Type B pancreatic cell (in vitro differentiated cells): ENCODE data around the gene ZNF789. TPM values are rescaled to one million over a fixed set of nuclear protein-coding genes. Genes with fewer than 3 reads are reported as not detected.

Source experiments
- DNase-seq: peaks from one replicate; pipeline ENCODE4 v3.0.0; 2021; ENCODE audit warnings: mixed read lengths; ENCODE audit not compliant: unreplicated experiment; ENCODE audit errors: extremely low spot score
- H3K27ac Mint-ChIP-seq: 2 replicates; pipeline ENCODE4 v1.8.0; 2021; ENCODE audit warnings: mild to moderate bottlenecking, mixed read lengths
- H3K27me3 Mint-ChIP-seq: 2 replicates; pipeline ENCODE4 v1.8.0; 2021; ENCODE audit warnings: mixed read lengths
- H3K36me3 Mint-ChIP-seq: 2 replicates; pipeline ENCODE4 v1.8.0; 2021; ENCODE audit warnings: mixed read lengths
- H3K4me1 Mint-ChIP-seq: one replicate; pipeline ENCODE4 v1.8.0; 2021; ENCODE audit warnings: mixed read lengths; ENCODE audit not compliant: unreplicated experiment
- H3K4me3 Mint-ChIP-seq: 2 replicates; pipeline ENCODE4 v1.8.0; 2021; ENCODE audit warnings: mild to moderate bottlenecking, mixed read lengths
- H3K9me3 Mint-ChIP-seq: 2 replicates; pipeline ENCODE4 v1.8.0; 2021; ENCODE audit warnings: mixed read lengths
- CTCF ChIP-seq: fragments of 200-600 bp; sonication (generic); conservative IDR thresholded peaks from 2 replicates; pipeline ENCODE4 v1.5.0; 2021; ENCODE audit warnings: antibody characterized with exemption, mild to moderate bottlenecking
- total RNA-seq: library from RNA; stranded (reverse); gene quantifications from 2 replicates; pipeline ENCODE4 v1.2.1, GENCODE V29; 2021; ENCODE audit warnings: low replicate concordance

ZNF789 gene
- total RNA-seq, 1 donor from 2014 or later: 19.0 TPM

- no peaks in the 10 kb centered on the region for H3K9me3 Mint-ChIP-seq
- H3K4me1 Mint-ChIP-seq: peaks cover 7% of the 10 kb centered on the region
- no peak overlapping the region for H3K4me3 Mint-ChIP-seq
- peaks cover 23% of the 10 kb centered on the region for H3K36me3 Mint-ChIP-seq
- H3K27me3 Mint-ChIP-seq: no peaks in the 10 kb centered on the region
- DNase-seq: no peak
- TF ChIP-seq CTCF: no peak
- H3K27ac Mint-ChIP-seq: no peak overlapping the region
These were observed 16.8 kb upstream of the ZNF789 start for GRCh38 chr7:99455874-99456273.

GRCh38 chr7:99456288-99456687 is 16.4 kb upstream of the ZNF789 start:
- H3K9me3 Mint-ChIP-seq: no peaks in the 10 kb centered on the region
- peaks cover 20% of the 10 kb centered on the region for H3K36me3 Mint-ChIP-seq
- no peak for DNase-seq
- no peak overlapping the region for H3K27ac Mint-ChIP-seq
- no peak for TF ChIP-seq CTCF
- H3K4me1 Mint-ChIP-seq: peaks cover 7% of the 10 kb centered on the region
- H3K4me3 Mint-ChIP-seq: no peak overlapping the region
- no peaks in the 10 kb centered on the region for H3K27me3 Mint-ChIP-seq

DNA sequence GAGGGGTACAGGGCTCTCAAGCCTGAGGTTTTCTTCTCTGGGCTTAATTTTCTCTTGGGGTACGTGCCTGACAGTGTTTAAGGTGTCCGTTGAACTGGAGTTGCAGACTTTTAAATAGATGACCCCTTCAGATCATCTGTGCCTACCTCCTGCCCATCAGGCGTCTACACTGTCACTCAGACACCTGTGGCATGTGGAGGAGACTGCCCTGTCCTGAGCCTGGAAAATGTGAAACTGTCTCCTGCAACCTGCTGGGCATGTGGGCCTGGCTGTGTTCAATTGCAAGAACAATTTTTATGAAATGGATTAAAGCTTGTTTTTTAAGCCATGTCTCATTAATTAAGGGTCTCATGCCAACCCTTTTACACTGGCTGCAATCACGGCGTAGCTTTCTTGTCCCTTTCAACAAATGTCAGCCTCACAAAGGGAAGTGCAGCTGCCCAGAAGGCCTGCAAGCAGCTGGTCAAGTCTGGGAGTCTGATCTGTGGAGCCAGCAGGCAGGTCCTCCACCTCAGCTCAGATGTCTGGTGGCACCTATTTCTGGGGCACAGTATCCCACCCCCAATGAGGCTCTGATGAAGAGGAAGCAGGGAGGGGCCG is 15.5 kb upstream of the ZNF789 start:
- H3K27me3 Mint-ChIP-seq: no peaks in the 10 kb centered on the region
- no peak overlapping the region for H3K27ac Mint-ChIP-seq
- H3K36me3 Mint-ChIP-seq: peaks cover 20% of the 10 kb centered on the region
- H3K9me3 Mint-ChIP-seq: no peaks in the 10 kb centered on the region
- DNase-seq: no peak
- peaks cover 7% of the 10 kb centered on the region for H3K4me1 Mint-ChIP-seq
- no peak overlapping the region for H3K4me3 Mint-ChIP-seq
- TF ChIP-seq CTCF: no peak

GRCh38 chr7:99457650-99458493 is 14.8 kb upstream of the ZNF789 start:
- H3K36me3 Mint-ChIP-seq: peaks cover 22% of the 10 kb centered on the region
- no peaks in the 10 kb centered on the region for H3K27me3 Mint-ChIP-seq
- H3K4me3 Mint-ChIP-seq: no peak overlapping the region
- no peak for DNase-seq
- peak overlapping the region; percentile 51 for H3K27ac Mint-ChIP-seq
- TF ChIP-seq CTCF: no peak
- H3K4me1 Mint-ChIP-seq: peaks cover 7% of the 10 kb centered on the region
- no peaks in the 10 kb centered on the region for H3K9me3 Mint-ChIP-seq

GRCh38 chr7:99459087-99459486 is 13.6 kb upstream of the ZNF789 start:
- Mint-ChIP-seq H3K27me3 (no peaks in the 10 kb centered on the region), H3K27ac (peak overlapping the region; percentile 46), H3K4me3 (no peak overlapping the region), H3K9me3 (no peaks in the 10 kb centered on the region), H3K4me1 (peaks cover 12% of the 10 kb centered on the region), H3K36me3 (peaks cover 28% of the 10 kb centered on the region)
- peak; percentile 64 for TF ChIP-seq CTCF
- DNase-seq: no peak
